Measurements from ENCODE around the gene PCYT1B. TPM values are rescaled to one million over a fixed set of nuclear protein-coding genes. Genes with fewer than 3 reads are reported as not detected.

Gene PCYT1B
- total and polyA plus RNA-seq, 2 of the 13 experiments (the other 11 are each of a cell fraction or from before 2014, with no cell fraction given): 6.1 to 9.2 TPM

DNA sequence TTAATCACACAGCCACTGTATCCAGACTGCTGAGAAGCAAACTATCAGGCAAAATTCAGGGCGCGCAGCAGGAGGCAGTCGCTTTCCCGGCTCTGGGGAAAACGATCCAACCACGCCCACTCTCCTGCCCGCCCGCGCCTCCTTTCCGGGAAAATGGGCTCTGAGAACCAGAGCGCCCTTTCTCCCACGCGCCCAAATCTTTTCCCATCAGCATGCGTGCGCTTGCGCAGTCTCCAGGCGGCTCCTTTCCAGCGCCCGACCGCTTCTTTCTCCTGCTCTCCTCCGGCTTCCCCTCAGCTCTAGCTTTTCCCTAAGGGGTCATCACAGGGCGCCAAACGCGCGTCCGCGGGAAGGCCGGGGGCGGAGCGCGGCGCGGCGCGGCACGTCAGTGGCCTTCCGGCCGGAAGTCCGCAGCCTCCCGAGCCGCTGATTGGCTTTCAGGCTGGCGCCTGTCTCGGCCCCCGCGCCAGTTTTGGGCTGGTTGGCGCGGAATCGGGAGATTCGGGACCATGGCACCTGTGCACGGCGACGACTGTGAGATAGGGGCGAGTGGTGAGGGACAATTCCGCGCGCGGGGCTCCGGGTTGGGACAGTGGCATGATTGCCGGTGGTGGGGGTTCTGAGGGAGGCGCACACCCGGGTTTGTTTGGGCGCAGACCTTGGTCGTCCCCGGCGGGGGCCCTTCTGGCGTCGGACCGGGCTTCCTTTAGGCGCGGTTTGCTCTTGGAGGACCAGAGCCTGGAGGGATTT lies 46.5 kb upstream of the PCYT1B start, which contains the start of gene POLA1 (continued):
- TF ChIP-seq, protein P1, sequence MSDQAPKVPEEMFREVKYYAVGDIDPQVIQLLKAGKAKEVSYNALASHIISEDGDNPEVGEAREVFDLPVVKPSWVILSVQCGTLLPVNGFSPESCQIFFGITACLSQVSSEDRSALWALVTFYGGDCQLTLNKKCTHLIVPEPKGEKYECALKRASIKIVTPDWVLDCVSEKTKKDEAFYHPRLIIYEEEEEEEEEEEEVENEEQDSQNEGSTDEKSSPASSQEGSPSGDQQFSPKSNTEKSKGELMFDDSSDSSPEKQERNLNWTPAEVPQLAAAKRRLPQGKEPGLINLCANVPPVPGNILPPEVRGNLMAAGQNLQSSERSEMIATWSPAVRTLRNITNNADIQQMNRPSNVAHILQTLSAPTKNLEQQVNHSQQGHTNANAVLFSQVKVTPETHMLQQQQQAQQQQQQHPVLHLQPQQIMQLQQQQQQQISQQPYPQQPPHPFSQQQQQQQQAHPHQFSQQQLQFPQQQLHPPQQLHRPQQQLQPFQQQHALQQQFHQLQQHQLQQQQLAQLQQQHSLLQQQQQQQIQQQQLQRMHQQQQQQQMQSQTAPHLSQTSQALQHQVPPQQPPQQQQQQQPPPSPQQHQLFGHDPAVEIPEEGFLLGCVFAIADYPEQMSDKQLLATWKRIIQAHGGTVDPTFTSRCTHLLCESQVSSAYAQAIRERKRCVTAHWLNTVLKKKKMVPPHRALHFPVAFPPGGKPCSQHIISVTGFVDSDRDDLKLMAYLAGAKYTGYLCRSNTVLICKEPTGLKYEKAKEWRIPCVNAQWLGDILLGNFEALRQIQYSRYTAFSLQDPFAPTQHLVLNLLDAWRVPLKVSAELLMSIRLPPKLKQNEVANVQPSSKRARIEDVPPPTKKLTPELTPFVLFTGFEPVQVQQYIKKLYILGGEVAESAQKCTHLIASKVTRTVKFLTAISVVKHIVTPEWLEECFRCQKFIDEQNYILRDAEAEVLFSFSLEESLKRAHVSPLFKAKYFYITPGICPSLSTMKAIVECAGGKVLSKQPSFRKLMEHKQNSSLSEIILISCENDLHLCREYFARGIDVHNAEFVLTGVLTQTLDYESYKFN (CRISPR knock-in tag; conservative IDR thresholded peaks at IDR 0.05): no peak
- TF ChIP-seq ZNF772 (CRISPR knock-in tag; IDR thresholded peaks at IDR 0.05): 0 out of 2 replicates have a peak, but pooled peaks have one; percentile 67
- TF ChIP-seq KDM4B (CRISPR knock-in tag; IDR thresholded peaks at IDR 0.05): no peak
- TF ChIP-seq, protein P2, sequence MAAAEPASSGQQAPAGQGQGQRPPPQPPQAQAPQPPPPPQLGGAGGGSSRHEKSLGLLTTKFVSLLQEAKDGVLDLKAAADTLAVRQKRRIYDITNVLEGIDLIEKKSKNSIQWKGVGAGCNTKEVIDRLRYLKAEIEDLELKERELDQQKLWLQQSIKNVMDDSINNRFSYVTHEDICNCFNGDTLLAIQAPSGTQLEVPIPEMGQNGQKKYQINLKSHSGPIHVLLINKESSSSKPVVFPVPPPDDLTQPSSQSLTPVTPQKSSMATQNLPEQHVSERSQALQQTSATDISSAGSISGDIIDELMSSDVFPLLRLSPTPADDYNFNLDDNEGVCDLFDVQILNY (CRISPR knock-in tag; conservative IDR thresholded peaks at IDR 0.05): peak; percentile 90
- TF ChIP-seq, protein P3, sequence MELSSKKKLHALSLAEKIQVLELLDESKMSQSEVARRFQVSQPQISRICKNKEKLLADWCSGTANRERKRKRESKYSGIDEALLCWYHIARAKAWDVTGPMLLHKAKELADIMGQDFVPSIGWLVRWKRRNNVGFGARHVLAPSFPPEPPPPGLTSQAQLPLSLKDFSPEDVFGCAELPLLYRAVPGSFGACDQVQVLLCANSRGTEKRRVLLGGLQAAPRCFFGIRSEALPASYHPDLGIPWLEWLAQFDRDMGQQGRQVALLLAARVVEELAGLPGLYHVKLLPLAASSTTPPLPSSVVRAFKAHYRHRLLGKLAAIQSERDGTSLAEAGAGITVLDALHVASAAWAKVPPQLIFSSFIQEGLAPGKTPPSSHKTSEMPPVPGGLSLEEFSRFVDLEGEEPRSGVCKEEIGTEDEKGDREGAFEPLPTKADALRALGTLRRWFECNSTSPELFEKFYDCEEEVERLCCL (CRISPR knock-in tag; IDR thresholded peaks at IDR 0.05; ENCODE audit: borderline replicate concordance): no peak
- no peak for TF ChIP-seq PHB2 (IDR thresholded peaks at IDR 0.05; ENCODE audit: partially characterized antibody)
- TF ChIP-seq, protein P4, sequence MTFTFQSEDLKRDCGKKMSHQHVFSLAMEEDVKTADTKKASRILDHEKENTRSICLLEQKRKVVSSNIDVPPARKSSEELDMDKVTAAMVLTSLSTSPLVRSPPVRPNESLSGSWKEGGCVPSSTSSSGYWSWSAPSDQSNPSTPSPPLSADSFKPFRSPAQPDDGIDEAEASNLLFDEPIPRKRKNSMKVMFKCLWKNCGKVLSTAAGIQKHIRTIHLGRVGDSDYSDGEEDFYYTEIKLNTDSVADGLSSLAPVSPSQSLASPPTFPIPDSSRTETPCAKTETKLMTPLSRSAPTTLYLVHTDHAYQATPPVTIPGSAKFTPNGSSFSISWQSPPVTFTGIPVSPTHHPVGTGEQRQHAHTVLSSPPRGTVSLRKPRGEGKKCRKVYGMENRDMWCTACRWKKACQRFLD (CRISPR knock-in tag; IDR thresholded peaks at IDR 0.05; ENCODE audit: borderline replicate concordance): 0 out of 2 replicates have a peak, but pooled peaks have one; percentile 73
- TF ChIP-seq ZNF329 (CRISPR knock-in tag; IDR thresholded peaks at IDR 0.05; ENCODE audit: low read depth): no peak
- TF ChIP-seq, protein P5, sequence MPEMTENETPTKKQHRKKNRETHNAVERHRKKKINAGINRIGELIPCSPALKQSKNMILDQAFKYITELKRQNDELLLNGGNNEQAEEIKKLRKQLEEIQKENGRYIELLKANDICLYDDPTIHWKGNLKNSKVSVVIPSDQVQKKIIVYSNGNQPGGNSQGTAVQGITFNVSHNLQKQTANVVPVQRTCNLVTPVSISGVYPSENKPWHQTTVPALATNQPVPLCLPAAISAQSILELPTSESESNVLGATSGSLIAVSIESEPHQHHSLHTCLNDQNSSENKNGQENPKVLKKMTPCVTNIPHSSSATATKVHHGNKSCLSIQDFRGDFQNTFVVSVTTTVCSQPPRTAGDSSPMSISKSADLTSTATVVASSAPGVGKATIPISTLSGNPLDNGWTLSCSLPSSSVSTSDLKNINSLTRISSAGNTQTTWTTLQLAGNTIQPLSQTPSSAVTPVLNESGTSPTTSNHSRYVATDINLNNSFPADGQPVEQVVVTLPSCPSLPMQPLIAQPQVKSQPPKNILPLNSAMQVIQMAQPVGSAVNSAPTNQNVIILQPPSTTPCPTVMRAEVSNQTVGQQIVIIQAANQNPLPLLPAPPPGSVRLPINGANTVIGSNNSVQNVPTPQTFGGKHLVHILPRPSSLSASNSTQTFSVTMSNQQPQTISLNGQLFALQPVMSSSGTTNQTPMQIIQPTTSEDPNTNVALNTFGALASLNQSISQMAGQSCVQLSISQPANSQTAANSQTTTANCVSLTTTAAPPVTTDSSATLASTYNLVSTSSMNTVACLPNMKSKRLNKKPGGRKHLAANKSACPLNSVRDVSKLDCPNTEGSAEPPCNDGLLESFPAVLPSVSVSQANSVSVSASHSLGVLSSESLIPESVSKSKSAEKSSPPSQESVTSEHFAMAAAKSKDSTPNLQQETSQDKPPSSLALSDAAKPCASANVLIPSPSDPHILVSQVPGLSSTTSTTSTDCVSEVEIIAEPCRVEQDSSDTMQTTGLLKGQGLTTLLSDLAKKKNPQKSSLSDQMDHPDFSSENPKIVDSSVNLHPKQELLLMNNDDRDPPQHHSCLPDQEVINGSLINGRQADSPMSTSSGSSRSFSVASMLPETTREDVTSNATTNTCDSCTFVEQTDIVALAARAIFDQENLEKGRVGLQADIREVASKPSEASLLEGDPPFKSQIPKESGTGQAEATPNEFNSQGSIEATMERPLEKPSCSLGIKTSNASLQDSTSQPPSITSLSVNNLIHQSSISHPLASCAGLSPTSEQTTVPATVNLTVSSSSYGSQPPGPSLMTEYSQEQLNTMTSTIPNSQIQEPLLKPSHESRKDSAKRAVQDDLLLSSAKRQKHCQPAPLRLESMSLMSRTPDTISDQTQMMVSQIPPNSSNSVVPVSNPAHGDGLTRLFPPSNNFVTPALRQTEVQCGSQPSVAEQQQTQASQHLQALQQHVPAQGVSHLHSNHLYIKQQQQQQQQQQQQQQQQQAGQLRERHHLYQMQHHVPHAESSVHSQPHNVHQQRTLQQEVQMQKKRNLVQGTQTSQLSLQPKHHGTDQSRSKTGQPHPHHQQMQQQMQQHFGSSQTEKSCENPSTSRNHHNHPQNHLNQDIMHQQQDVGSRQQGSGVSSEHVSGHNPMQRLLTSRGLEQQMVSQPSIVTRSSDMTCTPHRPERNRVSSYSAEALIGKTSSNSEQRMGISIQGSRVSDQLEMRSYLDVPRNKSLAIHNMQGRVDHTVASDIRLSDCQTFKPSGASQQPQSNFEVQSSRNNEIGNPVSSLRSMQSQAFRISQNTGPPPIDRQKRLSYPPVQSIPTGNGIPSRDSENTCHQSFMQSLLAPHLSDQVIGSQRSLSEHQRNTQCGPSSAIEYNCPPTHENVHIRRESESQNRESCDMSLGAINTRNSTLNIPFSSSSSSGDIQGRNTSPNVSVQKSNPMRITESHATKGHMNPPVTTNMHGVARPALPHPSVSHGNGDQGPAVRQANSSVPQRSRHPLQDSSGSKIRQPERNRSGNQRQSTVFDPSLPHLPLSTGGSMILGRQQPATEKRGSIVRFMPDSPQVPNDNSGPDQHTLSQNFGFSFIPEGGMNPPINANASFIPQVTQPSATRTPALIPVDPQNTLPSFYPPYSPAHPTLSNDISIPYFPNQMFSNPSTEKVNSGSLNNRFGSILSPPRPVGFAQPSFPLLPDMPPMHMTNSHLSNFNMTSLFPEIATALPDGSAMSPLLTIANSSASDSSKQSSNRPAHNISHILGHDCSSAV (CRISPR knock-in tag; IDR thresholded peaks at IDR 0.05; ENCODE audit: borderline replicate concordance): no peak
- no peak for TF ChIP-seq NFE2L1 (CRISPR knock-in tag; IDR thresholded peaks at IDR 0.05; ENCODE audit: borderline replicate concordance)
- peak; percentile 61; the same call in 1 of the 2 replicates for TF ChIP-seq ZNF709 (CRISPR knock-in tag; IDR thresholded peaks at IDR 0.05)

Data from HepG2 (cell line).